Kidney capillary endothelial cell (primary cell): ENCODE data around the gene RASSF8.

Source experiments
- DNase-seq: peaks from one replicate; pipeline ENCODE4 v3.0.0-alpha.2; 2018; ENCODE audit warnings: low spot score

The RASSF8 gene

DNA sequence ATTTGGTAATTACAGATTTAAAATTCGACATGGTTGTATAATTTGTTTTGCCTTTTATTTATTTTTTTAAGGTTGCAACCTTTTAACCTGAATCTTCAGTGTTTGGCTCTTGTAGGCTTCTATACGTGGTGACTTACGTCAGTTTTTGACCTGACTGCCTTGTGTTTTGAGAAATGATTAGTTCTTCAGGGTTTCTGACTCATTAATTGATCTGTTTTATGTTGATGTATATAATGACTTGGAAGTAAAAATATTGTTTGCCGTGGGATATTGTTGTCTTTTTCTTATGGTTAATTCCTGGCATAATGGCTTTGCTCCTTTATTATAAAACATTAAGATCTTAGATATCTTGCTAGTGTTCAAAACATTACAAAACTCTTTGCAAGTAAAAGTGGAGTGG, 2.5 kb downstream of the RASSF8 start:
- DNase-seq = no peak

DNA sequence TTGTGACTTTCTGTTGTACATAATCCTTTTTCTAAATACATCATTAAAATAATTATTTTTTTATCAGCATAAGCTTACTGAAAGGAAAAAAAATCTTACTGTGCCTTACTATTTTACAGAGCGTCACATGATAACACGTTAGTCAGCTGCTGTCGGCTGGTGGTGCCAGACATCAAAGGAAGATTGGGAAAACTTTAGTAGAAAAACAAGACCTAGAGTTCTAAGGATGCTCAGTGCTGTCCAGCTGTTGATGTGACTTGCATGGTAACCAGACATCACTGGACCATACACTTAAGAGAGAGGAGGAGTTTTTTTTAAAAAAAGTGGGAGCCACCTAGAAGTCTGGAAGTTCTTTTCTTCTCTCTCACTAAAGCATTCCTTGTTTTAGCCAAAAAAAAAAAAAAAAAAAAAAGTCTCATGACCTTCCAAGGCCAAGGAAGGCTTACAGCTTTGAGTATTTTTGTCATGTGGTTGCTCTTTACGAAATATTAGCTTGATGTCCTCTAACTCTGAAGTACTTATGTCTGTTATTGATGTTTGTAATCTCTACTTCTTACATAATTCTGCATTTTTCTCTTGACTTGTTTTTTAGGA, 4.5 kb downstream of the RASSF8 start:
- no peak for DNase-seq

DNA sequence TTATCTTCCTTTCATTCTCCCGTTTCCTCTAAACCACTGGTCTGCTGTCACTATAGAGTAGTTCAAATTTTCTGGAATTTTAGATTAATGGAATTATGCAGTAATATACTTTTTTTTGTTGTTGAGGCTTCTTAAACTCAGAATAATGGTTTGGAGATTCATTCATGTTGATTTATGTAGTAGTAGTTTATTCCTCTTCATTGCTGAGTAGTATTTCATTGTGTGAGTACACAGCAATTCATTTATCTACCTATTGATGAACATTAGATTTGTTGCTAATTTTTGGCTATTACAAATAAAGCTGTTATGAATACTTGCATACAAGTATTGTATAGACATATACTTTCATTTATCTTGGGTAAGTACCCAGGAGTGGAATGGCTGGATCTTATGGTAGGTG, 7.2 kb downstream of the RASSF8 start:
- no peak for DNase-seq

DNA sequence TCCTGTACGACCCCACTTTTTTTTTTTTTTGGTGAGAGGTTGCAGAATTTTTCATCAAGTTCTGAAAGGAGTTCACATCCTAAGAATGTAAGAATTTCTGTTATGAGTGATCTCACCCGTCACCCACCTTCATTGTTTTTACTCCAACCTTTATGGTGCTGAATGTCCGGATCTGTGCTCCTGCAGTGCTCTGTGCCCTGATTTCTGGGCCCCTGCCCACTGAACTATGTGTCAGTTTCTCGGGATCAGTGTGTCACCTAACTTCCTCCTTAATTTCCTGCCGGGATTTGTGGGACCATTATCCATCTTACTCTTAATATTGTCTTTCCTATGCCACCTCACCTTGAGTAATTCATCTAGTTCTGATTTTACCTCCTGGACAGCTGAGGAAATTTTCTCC, 11.6 kb downstream of the RASSF8 start:
- peak; percentile 96 for DNase-seq

DNA sequence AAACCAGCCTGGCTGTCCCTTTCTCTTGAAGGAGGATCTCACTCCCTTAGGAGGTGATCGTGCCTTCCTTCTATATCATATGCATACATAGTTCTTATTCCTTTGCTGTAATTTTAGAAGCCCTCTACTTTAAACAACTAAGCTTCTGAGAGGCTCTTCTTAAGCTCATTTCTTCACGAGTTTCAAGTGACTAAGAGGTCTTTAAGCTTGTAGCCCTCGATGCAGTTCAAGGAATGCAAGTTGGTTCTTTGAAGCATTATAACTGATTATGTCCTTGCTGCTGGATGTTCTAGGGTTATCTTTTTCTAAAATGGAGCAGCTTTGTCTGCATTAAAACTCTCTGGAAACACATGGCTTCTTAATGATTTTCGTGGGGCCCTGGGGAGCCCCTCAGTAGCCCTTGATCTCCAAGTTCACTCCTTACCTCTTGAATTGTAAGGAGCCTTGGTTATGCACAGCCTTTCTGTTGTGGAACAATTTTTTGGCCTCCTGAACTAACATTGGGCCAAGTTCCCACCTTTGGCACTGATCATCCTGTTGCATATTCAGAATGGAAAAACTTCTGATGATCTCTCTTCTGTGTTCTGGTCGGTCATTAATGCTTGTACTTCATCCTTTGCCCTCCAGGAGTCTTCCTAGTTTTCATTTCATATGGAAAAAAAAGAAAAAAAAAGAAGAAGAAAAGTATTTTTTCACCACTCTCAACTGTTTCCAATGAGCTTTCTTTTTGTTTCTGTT, 12.6 kb downstream of the RASSF8 start:
- DNase-seq = no peak

DNA sequence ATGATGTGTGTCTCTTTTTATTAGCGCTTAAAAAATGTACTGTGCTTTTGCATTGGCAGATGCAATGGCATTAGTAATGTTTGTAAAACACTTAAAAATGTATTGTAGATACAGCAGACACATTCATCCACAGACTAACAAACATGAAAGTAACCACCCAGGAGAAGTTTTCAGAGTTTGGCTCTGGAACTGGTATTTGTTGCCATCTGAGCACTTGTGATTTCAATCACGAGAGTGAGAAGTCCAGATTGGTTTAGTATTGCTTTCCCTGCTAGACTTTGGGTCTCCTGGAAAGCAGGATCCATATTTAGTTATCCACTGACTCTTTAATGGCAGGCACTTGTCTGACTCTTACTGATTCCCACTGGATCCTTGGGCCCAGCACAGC, 13.2 kb downstream of the RASSF8 start:
- no peak for DNase-seq

DNA sequence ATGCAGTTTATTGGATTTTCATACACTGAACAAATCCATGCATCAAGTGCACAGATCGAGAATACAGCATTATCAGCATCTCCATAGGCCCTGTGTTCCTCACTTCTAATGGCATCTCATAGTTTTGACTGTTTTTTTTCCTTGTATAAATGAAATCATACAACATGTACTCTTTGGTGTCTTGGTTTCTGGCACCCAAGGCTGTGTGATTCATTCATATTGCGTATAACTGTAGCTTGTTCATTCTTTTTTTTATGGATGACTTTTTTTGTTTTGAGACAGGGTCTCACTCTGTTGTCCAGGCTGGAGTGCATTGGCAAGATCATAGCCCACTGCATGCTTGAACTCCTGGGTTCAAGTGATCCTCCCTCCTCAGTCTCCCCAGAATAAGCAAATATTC, 14.3 kb downstream of the RASSF8 start:
- no peak for DNase-seq

DNA sequence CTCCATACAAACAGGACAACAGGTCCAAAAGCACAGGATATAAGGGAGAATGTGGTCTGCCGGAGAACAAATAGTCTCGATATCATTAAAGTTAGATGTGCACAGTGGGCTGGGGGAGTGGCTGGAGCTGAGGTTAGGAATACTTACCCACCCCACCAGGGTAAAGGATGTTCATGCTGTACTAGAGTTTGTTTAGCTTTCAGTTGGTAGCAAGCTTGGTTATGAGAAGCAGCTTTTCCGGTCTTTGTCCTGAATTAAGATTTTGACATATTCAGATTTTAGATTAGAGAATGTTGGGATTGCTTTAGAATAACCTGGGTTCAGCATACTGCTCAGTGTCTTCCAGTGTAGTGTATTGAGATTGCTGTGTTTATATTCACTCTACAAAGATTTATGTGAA, 16.7 kb downstream of the RASSF8 start:
- no peak for DNase-seq

DNA sequence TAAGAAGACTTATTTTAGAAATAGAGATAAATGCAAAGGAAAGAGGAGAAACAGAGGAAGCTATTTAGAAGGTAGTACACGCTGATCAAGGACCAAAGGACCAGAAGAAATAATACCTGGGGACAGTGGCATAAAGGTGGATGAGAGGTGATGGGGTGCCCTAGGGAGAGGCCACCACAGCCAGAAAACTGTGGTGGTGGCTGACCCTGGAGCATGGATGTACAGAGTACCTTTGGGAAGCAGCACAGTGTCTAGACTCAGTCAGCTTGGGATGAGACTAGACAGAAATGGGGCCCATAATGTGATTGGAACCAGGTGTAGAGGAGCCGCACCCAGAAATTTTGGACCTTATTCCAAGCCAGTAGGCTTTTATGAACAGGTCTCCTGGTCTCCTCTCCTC, 17.2 kb downstream of the RASSF8 start:
- DNase-seq = no peak

DNA sequence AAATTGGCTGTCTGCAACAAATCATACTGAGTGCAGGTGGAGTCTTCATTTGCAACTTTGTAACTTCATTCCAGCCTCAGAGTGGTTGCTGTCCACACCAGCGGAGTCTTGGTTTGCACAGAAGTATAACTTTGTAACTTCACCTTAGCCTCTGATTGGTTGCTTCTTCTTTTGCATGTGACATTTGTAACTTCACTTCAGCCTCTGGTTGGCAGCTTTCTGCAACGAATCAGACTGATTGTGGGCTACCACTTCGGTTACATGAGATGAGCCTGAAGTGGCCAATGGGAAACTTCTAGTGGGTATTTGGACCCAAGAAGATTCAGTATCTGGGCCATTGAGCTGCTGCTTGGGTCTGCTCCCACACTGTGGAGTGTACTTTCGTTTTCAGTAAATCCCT, 17.8 kb downstream of the RASSF8 start:
- DNase-seq = no peak

DNA sequence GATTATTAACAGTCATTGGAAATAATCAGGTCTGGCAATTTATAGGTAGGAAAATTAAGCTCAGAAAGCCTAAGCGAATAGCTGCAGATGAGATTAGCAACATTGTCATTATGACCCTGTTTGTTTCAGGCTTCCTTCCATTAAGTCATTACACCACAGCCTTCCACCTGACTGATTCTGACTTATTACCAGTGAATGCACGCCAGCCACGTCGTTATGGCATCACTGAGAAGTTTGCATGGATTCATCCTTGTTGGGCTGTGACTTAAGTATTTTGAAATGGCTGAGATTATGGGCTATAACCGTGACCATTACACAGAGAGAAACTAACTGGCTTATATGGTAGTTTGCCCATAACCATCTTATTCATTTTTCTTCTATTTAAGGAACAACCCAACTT, 18.6 kb downstream of the RASSF8 start:
- no peak for DNase-seq

DNA sequence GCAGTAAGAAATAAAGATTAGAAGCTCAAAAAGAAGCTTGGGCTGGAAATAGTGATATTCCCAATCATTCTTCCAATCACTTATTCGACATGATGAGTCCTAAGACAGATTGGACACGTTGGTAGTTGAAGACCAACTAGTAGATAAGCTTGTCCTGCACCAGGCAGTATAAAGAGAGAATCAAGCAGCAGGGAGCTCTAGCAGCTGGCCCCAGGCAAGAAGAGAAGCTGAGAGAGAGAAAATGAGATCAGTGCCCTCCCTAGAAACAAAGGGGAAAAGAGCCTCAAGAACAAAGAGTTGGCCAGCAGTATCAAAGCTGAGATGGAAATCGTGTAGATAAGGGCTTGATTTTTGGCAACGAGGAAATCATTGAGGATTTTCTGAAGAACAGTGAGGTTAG, 20.6 kb downstream of the RASSF8 start:
- DNase-seq = no peak

DNA sequence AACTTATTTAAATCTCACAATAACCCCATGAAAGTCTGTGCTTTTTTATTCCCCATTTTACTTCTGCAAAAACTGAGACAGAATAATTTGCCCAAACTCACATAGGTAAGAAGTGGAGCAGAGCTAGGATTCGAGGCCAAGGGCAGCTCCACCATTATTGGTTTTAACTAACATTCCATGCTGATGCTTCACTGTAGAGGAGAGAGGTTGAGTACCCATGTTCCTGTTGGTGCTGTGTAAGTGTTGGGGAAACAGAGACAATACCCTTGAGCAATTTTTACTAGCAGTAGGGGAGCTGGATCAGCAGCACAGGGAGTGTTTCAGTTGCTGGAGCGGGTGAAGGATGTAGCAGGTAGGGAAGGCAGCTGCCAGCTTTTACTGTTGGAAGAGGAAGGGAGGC, 21.1 kb downstream of the RASSF8 start:
- DNase-seq = no peak

DNA sequence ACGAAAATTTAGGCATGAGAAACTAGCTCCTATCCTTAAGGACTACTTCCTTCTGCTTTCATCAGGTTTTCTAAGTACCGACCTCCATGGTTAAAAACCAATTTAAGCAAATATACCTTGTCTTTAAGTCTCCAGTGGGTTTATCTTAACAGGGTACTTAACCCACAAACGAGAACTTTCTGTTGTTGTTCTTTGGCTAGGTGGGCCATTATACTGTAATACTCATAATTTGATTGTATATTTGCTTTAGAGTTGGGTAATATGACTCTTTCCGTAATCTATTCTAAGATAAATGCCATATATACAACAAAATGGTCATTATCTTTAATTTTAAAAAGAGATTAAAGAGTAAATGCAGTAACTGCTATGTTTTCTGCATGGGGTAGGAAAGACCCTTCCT, 21.6 kb downstream of the RASSF8 start:
- DNase-seq = no peak

DNA sequence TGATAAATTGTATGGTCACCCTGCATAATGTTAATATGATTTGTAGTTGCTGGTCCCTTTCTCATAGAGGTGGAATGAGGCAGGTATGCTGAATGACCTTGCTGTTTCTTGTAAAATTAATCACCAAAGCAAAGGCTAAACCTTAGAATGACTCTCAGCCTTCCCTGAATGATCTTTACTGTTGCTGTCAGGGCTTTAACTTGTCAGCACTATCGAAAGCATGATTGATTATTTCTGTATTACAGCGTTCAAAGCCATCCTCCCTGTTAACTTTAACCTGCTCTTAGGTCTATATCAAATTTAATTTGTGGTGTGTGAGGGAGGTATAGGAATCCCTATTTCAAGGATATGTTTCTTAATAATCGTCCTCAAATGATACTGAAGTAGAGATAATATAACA, 23.1 kb downstream of the RASSF8 start:
- DNase-seq = no peak

DNA sequence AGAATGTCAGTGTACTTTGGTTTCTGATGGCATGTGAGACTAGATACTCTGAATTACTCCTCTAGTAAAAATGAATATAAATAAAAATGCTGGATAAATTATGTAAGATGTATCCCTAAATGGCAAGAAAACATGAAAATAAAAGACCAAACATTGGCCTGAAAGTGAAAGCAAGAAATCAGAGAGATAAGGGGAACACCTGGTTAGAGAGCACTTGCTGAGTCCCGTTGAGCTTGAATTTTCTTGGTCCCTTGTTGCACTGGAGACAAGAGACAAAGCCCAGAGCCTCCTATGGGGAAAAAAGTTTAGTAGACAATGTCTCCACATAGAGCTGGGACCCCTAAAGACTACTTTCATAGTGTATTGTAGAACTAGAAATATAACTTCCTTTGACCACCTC, 23.9 kb downstream of the RASSF8 start:
- no peak for DNase-seq

DNA sequence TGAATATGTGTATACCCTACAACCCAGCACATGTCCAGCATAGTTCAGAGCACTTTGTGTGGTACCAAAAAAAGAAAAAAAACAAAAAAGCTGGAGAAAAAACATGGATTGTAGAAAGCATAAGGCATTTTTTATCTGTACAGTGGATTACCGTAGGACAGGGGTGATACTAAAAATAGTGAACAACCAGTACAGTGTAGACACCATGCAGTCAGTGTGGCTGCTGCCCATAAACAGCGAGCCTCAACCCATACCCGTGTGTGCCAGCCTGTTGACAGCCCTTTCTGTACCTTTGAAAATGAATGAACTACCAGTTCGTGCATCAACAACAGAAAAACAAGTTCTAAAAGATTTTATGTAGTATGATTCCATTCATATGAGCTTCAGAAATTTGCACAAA, 25.1 kb downstream of the RASSF8 start:
- no peak for DNase-seq

DNA sequence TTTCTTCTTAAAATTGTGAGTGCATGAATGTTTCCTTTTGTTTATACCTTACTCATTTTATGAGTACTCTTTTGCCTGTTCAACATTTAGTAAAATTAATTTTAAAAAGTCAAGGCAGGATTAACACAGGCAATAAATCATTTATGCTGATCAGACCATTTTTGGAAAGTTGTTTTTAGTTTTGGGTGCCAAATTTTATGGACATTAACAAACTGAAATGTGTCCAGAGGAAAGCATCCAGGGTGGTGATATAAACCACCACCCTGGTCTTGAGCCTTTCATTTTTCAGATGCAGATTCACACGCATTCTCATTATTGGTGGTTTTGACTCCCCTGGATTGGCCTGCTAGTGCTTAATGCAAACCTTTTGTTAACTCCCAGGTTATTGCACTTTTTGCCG, 26.3 kb downstream of the RASSF8 start:
- DNase-seq = no peak

DNA sequence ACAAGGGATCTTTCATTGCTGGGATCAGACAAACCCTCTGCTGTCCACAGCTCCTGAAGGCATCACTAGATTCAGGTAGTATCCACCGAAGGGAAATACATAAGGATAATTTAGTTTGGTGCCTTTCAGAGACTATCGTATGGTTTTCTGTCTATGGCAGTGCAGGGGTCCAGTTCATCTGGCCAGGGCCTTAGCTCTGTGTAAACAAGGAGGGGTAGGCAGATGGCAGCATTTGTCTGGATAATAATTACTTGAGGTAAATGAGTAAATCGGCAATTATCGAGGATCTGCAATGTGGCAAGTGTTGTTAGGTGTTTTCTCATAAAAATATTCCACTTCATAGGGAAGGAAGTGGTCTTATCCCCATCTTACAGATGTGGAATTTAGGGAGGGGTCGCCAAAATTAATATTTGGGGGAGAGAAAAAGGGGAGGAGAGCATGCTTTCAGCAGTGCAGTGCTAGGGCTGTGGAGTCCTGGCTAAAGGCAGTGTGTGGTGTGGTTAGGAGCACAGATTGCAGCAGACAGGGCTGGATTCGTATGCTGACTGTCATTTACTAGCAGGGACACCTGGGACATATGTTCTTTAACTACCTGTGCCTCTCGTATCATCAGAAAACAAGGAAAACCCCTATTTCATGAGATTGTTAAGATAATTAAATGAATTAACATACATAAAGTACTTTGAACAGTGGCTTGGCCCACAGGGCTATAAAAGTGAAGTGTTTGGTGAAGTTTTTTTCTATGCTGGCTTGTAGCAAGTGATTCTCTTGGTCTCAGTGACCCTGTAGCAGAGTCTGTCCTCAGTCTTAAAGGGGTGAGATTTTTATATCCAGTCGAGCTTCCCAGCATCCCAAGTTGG, 27.1 kb downstream of the RASSF8 start:
- no peak for DNase-seq

DNA sequence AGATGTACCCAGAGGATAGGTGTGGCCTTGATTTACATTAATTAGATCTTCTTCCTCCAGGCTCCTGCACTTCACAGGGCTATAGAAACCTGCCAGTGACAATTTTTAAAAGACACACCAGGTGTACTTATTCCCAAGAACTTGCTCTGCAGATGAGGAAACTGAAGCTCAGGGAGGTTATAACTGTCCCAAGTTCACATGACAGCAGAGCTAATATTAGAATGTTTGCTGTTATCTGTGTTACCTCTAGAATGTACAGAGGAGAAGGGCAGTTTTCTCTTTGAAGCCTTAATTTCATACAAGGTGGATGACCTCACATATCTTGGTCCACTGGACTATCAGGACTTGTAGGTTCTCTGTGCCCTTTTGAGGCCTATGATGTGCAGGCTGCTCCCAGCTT, 27.7 kb downstream of the RASSF8 start:
- no peak for DNase-seq

DNA sequence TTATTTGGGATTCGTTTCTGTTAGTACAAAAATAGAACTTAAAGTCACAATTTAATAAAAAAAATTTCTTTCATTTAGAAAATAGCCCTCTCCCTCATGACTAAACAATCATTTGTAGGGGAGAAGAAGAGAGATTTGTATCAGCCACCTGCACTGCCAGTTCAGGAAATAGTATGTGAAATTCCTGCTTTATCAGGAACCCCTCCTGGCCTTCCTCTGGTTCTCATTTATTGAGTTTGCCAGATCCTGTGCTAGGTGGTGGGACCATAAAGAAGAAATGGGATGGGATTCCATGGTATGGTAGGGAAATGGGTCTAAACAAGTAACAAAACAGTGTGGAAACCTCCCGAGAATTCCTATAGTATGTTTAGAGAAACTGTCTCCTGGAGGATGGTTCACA, 30.0 kb downstream of the RASSF8 start:
- no peak for DNase-seq

DNA sequence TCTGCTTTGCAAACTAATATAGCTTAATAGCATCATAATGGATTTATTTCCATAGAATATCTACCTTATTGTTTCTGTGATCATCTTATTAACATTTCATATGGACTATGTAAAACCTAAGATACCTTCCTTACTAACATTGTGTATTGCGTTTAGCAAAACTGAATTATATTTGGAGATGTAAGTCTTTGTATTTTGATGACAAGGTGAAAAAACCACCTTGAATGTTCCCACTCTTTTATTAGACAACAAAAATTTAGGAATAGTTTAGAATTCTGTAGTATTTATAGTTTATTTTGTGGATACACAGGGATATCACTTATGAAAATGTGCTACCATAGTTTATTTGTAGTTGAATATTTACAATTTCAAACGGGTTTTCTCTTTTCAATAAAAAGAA, 32.0 kb downstream of the RASSF8 start:
- no peak for DNase-seq

DNA sequence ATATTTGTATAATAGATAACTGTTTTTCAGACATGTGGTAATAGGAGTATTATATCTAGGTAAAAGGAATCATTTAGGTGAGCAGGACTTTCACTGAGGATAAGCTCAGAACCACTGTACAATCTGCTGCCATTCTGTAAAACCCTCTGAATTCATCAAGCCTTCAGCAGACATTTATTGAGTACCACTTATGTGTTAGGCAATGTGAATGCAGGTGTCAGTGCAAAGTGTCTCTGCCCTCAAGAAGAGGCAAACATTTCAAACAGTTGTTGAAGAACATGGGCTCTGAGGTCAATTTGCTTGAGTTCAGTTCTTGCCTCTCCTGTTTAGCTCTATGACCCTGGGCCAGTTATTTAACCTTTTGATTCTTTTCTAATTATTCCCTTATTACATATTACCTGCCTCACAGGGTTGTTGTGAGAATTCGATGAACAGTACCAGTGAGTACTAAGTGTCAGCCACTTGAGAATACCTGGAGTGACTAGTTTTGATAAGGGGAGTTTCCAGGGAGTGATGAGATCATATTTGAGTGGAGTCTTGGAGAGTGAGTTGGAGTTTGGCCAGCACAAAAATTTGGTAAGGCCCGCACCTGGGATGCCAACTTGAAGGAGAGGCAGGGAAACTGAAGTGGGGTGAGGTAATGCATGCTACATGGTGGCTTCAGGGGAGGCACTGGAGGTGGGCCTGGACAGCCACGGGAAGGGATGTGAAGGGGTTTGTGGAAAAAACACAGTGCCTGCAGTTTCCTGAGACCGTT, 33.7 kb downstream of the RASSF8 start:
- no peak for DNase-seq
